MM.1S (cell line): Measurements from ENCODE around the gene CEP350.

Experiments used
- DNase-seq: peaks from one replicate; pipeline ENCODE4 v3.0.0-alpha.2; 2015
- H2AFZ ChIP-seq: fragments of 300-600 bp; sonication (generic); 2 replicates; pipeline ENCODE4 v1.6.0; 2016; ENCODE audit warnings: antibody characterized with exemption, low read length
- H3F3A ChIP-seq: fragments of 300-600 bp; sonication (generic); 2 replicates; pipeline ENCODE4 v1.6.1; 2016; ENCODE audit warnings: mild to moderate bottlenecking, antibody characterized with exemption, low read length, moderate library complexity, mixed read lengths; ENCODE audit not compliant: insufficient read depth
- H3K27ac ChIP-seq: fragments of 300-600 bp; sonication (generic); 2 replicates; pipeline ENCODE4 v1.5.1; 2016; ENCODE audit warnings: mild to moderate bottlenecking, low read length
- H3K27me3 ChIP-seq: fragments of 300-600 bp; sonication (generic); replicated peaks from 2 replicates; pipeline ENCODE4 v1.6.0; 2016; ENCODE audit warnings: low read length; ENCODE audit not compliant: insufficient read depth
- H3K36me3 ChIP-seq: fragments of 300-600 bp; sonication (generic); replicated peaks from 2 replicates; pipeline ENCODE4 v1.6.1; 2016; ENCODE audit warnings: mild to moderate bottlenecking, low read length, mixed read lengths; ENCODE audit not compliant: insufficient read depth
- H3K4me1 ChIP-seq: fragments of 300-600 bp; sonication (generic); 2 replicates; pipeline ENCODE4 v1.6.1; 2016; ENCODE audit warnings: low read length, mixed read lengths
- H3K4me2 ChIP-seq: fragments of 300-600 bp; sonication (generic); 2 replicates; pipeline ENCODE4 v1.6.0; 2016; ENCODE audit warnings: low read depth, low read length
- H3K4me3 ChIP-seq: fragments of 300-600 bp; sonication (generic); 2 replicates; pipeline ENCODE4 v1.5.1; 2016; ENCODE audit warnings: low read length, mixed read lengths
- H3K79me2 ChIP-seq: fragments of 300-600 bp; sonication (generic); 2 replicates; pipeline ENCODE4 v1.6.1; 2016; ENCODE audit warnings: mixed run types, low read length, mixed read lengths
- H3K9ac ChIP-seq: fragments of 300-600 bp; sonication (generic); 2 replicates; pipeline ENCODE4 v1.6.1; 2016; ENCODE audit warnings: low read length, mixed read lengths
- H3K9me2 ChIP-seq: fragments of 300-600 bp; sonication (generic); replicated peaks from 2 replicates; pipeline ENCODE4 v1.6.1; 2016; ENCODE audit warnings: mild to moderate bottlenecking, low read length, mixed read lengths; ENCODE audit not compliant: insufficient read depth
- H3K9me3 ChIP-seq: fragments of 300-600 bp; sonication (generic); replicated peaks from 2 replicates; pipeline ENCODE4 v1.6.1; 2016; ENCODE audit warnings: mild to moderate bottlenecking, low read length, mixed read lengths; ENCODE audit not compliant: insufficient read depth
- H4K20me1 ChIP-seq: fragments of 300-600 bp; sonication (generic); 2 replicates; pipeline ENCODE4 v1.6.1; 2016; ENCODE audit warnings: mild to moderate bottlenecking, low read length, moderate library complexity, mixed read lengths; ENCODE audit not compliant: insufficient read depth
- EZH2 ChIP-seq: fragments of 300-600 bp; sonication (generic); optimal IDR thresholded peaks from 2 replicates; pipeline ENCODE3; 2017; ENCODE audit warnings: low read depth, mild to moderate bottlenecking, antibody characterized with exemption, low read length, mixed read lengths
- EZH2phosphoT487 ChIP-seq: fragments of 300-600 bp; sonication (generic); IDR thresholded peaks from 2 replicates; pipeline ENCODE4 v1.6.1; 2018; ENCODE audit warnings: antibody characterized with exemption, low read length
- TF ChIP-seq, protein P1 (sequence below): fragments of 300-600 bp; sonication (generic); IDR thresholded peaks from 2 replicates; pipeline ENCODE4 v1.5.1; 2016; ENCODE audit warnings: antibody characterized with exemption, low read length, mixed read lengths

CEP350 gene

DNA sequence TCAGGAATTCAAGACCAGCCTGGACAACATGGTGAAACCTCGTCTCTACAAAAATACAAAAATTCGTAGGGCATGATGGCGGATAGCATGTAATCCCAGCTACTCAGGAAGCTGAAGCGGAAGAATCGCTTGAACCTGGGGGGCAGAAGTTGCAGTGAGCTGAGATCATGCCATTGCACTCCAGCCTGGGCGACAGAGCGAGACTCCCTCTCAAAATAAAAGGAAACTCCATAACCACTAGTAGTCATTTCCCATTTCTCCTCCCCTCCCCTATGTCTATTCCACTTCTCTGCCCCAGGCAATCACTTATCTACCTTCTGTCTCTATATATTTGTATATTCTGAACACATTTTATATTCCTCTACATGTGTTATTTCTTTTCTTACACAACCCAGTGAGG is 4.0 kb upstream of the CEP350 start:
- no peak overlapping the region for H3K9ac ChIP-seq
- H3K4me3 ChIP-seq: no peak overlapping the region
- no peaks in the 10 kb centered on the region for H3K9me2 ChIP-seq
- H2AFZ ChIP-seq: no peak overlapping the region
- no peaks in the 10 kb centered on the region for H3K27me3 ChIP-seq
- peaks cover 11% of the 10 kb centered on the region for H3K79me2 ChIP-seq
- peaks cover 4% of the 10 kb centered on the region; the same call in 1 of the 2 replicates for H3K4me1 ChIP-seq
- no peaks in the 10 kb centered on the region for H3K36me3 ChIP-seq
- H3K9me3 ChIP-seq: no peaks in the 10 kb centered on the region
- TF ChIP-seq EZH2 (no peak), EZH2phosphoT487 (no peak)
- TF ChIP-seq, protein P1, sequence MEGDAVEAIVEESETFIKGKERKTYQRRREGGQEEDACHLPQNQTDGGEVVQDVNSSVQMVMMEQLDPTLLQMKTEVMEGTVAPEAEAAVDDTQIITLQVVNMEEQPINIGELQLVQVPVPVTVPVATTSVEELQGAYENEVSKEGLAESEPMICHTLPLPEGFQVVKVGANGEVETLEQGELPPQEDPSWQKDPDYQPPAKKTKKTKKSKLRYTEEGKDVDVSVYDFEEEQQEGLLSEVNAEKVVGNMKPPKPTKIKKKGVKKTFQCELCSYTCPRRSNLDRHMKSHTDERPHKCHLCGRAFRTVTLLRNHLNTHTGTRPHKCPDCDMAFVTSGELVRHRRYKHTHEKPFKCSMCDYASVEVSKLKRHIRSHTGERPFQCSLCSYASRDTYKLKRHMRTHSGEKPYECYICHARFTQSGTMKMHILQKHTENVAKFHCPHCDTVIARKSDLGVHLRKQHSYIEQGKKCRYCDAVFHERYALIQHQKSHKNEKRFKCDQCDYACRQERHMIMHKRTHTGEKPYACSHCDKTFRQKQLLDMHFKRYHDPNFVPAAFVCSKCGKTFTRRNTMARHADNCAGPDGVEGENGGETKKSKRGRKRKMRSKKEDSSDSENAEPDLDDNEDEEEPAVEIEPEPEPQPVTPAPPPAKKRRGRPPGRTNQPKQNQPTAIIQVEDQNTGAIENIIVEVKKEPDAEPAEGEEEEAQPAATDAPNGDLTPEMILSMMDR: no peak
- no peaks in the 10 kb centered on the region for H4K20me1 ChIP-seq
- no peak overlapping the region for H3K27ac ChIP-seq
- DNase-seq: no peak
- no peak overlapping the region for H3K4me2 ChIP-seq
- peaks cover 11% of the 10 kb centered on the region for H3F3A ChIP-seq

DNA sequence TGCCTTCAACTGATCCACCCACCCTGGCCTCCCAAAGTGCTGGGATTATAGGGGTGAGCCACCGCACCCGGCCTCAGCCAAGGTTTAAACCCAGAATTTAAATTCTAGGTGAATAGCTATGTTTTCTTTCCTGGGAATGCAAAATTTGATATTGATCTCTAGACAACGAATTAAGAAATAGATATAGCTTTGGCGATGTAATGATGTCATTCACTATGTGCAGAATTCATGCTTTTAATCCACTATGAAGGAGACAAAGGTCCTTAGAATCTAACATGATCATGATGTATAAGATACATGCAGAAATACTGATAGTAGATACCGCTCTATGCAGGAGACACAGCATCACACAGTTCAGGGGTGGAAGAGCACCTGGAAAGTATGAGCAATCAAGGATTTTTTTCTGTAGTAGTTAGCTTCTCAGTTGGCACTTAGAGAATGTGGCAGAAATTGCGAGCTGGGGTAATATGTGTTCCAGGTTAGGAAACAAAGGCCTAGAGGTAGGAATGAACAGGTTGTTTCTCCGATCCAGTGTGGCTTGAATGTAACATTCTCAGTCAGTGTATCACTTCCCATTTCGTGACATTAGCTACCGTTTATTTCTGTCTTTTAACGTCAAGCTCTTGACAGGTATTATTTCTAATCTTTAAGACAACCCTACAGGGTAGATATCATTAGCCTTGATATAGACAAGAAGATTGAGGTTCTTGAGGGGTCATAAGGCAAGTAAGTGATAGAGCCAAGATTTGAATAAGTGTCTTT is 3.0 kb upstream of the CEP350 start:
- no peak for DNase-seq
- Histone ChIP-seq H3K4me3 (no peak overlapping the region), H3K9me3 (no peaks in the 10 kb centered on the region), H3K4me1 (peaks cover 4% of the 10 kb centered on the region; the same call in 1 of the 2 replicates), H4K20me1 (no peaks in the 10 kb centered on the region), H3K27me3 (no peaks in the 10 kb centered on the region), H3K36me3 (no peaks in the 10 kb centered on the region), H3K9me2 (no peaks in the 10 kb centered on the region), H3K79me2 (peaks cover 20% of the 10 kb centered on the region), H3K9ac (no peak overlapping the region), H3K27ac (no peak overlapping the region), H2AFZ (no peak overlapping the region), H3K4me2 (no peak overlapping the region), H3F3A (peaks cover 11% of the 10 kb centered on the region)
- TF ChIP-seq, protein P1: no peak
- no peak for TF ChIP-seq EZH2
- no peak for TF ChIP-seq EZH2phosphoT487

DNA sequence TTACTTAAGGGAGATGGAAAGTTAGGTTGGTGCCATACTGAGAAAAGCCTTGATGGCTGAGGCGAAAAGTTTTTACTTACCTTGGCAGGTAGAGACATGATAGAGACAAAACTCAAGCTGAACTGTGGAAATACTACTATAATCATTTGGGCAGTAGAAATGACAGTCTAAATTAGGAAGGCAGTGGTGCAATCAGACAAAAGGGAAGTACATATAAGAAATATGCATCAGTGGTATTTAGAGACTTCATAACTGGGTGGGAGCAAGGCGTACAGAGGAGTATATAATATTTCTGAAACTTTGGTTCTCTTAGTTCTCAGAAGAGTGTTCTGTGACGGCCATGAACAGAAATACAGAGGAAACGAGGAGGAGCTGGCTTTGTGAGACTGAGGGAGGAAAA is 2.4 kb upstream of the CEP350 start:
- no peak overlapping the region for H3K4me2 ChIP-seq

More for the DNA sequence above, 2.4 kb upstream of the CEP350 start:
- H4K20me1 ChIP-seq: 0 out of 2 replicates have a peak, but pooled peaks cover 4% of the 10 kb centered on the region
- no peak overlapping the region for H3K27ac ChIP-seq
- H3K79me2 ChIP-seq: peaks cover 26% of the 10 kb centered on the region
- peaks cover 8% of the 10 kb centered on the region for H3K4me1 ChIP-seq
- no peak for DNase-seq
- TF ChIP-seq EZH2 (no peak), EZH2phosphoT487 (no peak)
- TF ChIP-seq, protein P1: no peak
- H3K36me3 ChIP-seq: no peaks in the 10 kb centered on the region
- no peaks in the 10 kb centered on the region for H3K27me3 ChIP-seq
- H3K4me3 ChIP-seq: no peak overlapping the region
- no peaks in the 10 kb centered on the region for H3K9me3 ChIP-seq
- no peak overlapping the region for H3K9ac ChIP-seq
- H2AFZ ChIP-seq: no peak overlapping the region
- H3F3A ChIP-seq: peaks cover 11% of the 10 kb centered on the region
- H3K9me2 ChIP-seq: no peaks in the 10 kb centered on the region
